Measurements from ENCODE around the gene FNBP1. TPM values are rescaled to one million over a fixed set of nuclear protein-coding genes. Genes with fewer than 3 reads are reported as not detected.

The FNBP1 gene
- total RNA-seq, 1 experiment from 2014 or later, result 43.6 TPM

GRCh38 chr9:129852579-129852978, 190.4 kb downstream of the FNBP1 start (continued):
- no peak for TF ChIP-seq STAT6 (CRISPR knock-in tag; conservative IDR thresholded peaks at IDR 0.05; ENCODE audit: low read depth)
- TF ChIP-seq PRRX2 (CRISPR knock-in tag; IDR thresholded peaks at IDR 0.05), result no peak
- no peak for TF ChIP-seq ZNF532 (CRISPR knock-in tag; IDR thresholded peaks at IDR 0.05; ENCODE audit: borderline replicate concordance)
- no peak for TF ChIP-seq TEAD1 (CRISPR knock-in tag; IDR thresholded peaks at IDR 0.05)
- TF ChIP-seq ZBTB43 (CRISPR knock-in tag; IDR thresholded peaks at IDR 0.05), result no peak

GRCh38 chr9:129851821-129852220, 191.2 kb downstream of the FNBP1 start:
- H3K27me3 Mint-ChIP-seq (ENCODE audit: low read depth), result no peaks in the 10 kb centered on the region
- POLR2A ChIA-PET, result no interaction called here

More at GRCh38 chr9:129851821-129852220, 191.2 kb downstream of the FNBP1 start:
- Mint-ChIP-seq H3K9me3 (no peaks in the 10 kb centered on the region), H3K27ac (no peak overlapping the region), H3K4me1 (no peaks in the 10 kb centered on the region), H3K4me3 (no peak overlapping the region), H3K36me3 (peaks cover 24% of the 10 kb centered on the region)
- CTCF ChIA-PET, result no interaction called here
- no peak for ATAC-seq
- TF ChIP-seq HMGXB4 (CRISPR knock-in tag; IDR thresholded peaks at IDR 0.05) (no peak), GRHL2 (CRISPR knock-in tag; IDR thresholded peaks at IDR 0.05; ENCODE audit: insufficient replicate concordance, severe bottlenecking) (no peak), KAT7 (CRISPR knock-in tag; IDR thresholded peaks at IDR 0.05; ENCODE audit: borderline replicate concordance) (no peak), JAZF1 (CRISPR knock-in tag; IDR thresholded peaks at IDR 0.05) (no peak), ZBTB43 (CRISPR knock-in tag; IDR thresholded peaks at IDR 0.05) (no peak), FOXK1 (CRISPR knock-in tag; IDR thresholded peaks at IDR 0.05) (no peak), ESRRA (CRISPR knock-in tag; IDR thresholded peaks at IDR 0.05; ENCODE audit: borderline replicate concordance) (no peak)
- DNase-seq (ENCODE audit: low spot score), result no peak
